RWPE1 (cell line): ENCODE data around the gene TSPAN9.

Source experiments
- CTCF ChIA-PET: fragments of 350-600 bp; sonication (Branson Sonifier 250); formaldehyde crosslinking; extraction: SDS; loops from one replicate; lab custom pipeline; 2021; lab: Yijun Ruan, JAX
- POLR2A ChIA-PET: fragments of 400-600 bp; formaldehyde crosslinking; extraction: SDS; loops from one replicate; lab custom pipeline; 2020; ENCODE audit warnings: antibody characterized with exemption; ENCODE audit not compliant: low non-redundant PET; lab: Yijun Ruan, JAX
- DNase-seq: peaks from one replicate; pipeline ENCODE4 v3.0.0; 2012; ENCODE audit warnings: low spot score
- H3K27ac ChIP-seq: fragments of 450-650 bp; 2 replicates; pipeline ENCODE4 v1.5.1; 2017
- CTCF ChIP-seq: fragments of 450-650 bp; conservative IDR thresholded peaks from 2 replicates; pipeline ENCODE4 v1.5.1; 2017; ENCODE audit warnings: low read depth, mild to moderate bottlenecking

The TSPAN9 gene

GRCh38 chr12:3083241-3083920 is 6.2 kb downstream of the TSPAN9 start:
- ChIA-PET POLR2A (no interaction called here), CTCF (no interaction called here)
- no peak overlapping the region for H3K27ac ChIP-seq
- TF ChIP-seq CTCF, result no peak
- no peak for DNase-seq

GRCh38 chr12:3083921-3084347 is 6.8 kb downstream of the TSPAN9 start:
- POLR2A ChIA-PET, result no interaction called here
- no peak for DNase-seq
- no peak for TF ChIP-seq CTCF
- H3K27ac ChIP-seq, result no peak overlapping the region
- CTCF ChIA-PET, result no interaction called here

GRCh38 chr12:3084742-3085141 is 7.6 kb downstream of the TSPAN9 start:
- POLR2A ChIA-PET, result no interaction called here
- CTCF ChIA-PET, result no interaction called here
- no peak for DNase-seq

GRCh38 chr12:3085341-3086139 is 8.4 kb downstream of the TSPAN9 start:
- H3K27ac ChIP-seq, result no peak overlapping the region
- no peak for DNase-seq
- TF ChIP-seq CTCF, result no peak
- POLR2A ChIA-PET, result no interaction called here
- CTCF ChIA-PET, result no interaction called here

More at GRCh38 chr12:3084742-3085141, 7.6 kb downstream of the TSPAN9 start:
- no peak for TF ChIP-seq CTCF
- no peak overlapping the region for H3K27ac ChIP-seq

GRCh38 chr12:3086211-3086610 is 9.0 kb downstream of the TSPAN9 start:
- TF ChIP-seq CTCF, result no peak
- no peak for DNase-seq
- CTCF ChIA-PET, result interaction anchor here (0.6 kb wide), 1 partner anchor 10 kb away, joined by 4 read pairs; no protein-coding TSS in a partner anchor
- no peak overlapping the region for H3K27ac ChIP-seq
- POLR2A ChIA-PET, result no interaction called here

GRCh38 chr12:3086729-3087323 is 9.6 kb downstream of the TSPAN9 start:
- ChIA-PET POLR2A (no interaction called here), CTCF (interaction anchor here (0.6 kb wide), 2 partner anchors 10 to 20 kb away, joined by 3 to 4 read pairs; no protein-coding TSS in a partner anchor)
- DNase-seq, result no peak
- no peak overlapping the region for H3K27ac ChIP-seq
- no peak for TF ChIP-seq CTCF
